Renal pelvis (tissue), 4 donors: ENCODE results near the gene SLC17A7. TPM values are rescaled to one million over a fixed set of nuclear protein-coding genes. Genes with fewer than 3 reads are reported as not detected.
"Not testable (repeated sequence)": the region's sequence is repeated elsewhere in the genome, so short reads cannot be mapped to it uniquely, and the experiment has no call there.

Experiments used
- DNase-seq: peaks from one replicate; pipeline ENCODE4 v3.0.0-alpha.2; 2013
- polyA plus RNA-seq, 3 donors: library from polyadenylated mRNA; unstranded; fragments of 120-200 nt; gene quantifications; one replicate each; pipeline ENCODE4 v1.2.1, GENCODE V29; 2013; ENCODE audit not compliant: insufficient read length in 3 of 3

The SLC17A7 gene
- polyA plus RNA-seq, 3 donors = 0.28 to 0.62 (median 0.55) TPM

DNA sequence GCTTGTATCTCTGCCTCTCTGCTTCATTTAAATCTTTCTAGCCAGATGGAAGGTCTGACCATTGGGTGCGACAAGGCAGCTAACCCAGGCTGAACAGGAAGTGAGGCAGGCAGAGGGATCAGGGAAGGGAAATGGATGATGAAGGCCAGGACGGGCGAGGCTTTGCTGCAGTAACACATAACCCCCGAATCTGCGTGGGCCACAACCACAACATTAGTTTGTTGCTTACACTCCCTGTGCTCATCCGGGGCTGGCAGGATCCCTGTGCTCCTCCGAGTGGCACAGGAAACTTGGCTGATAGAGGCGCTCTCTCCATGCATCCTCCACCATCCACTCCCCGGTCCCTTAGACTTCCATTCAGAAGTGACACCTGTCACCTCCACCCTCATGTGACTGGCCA, 31.6 kb upstream of the SLC17A7 start:
- no peak for DNase-seq

GRCh38 chr19:49470615-49470978, 29.3 kb upstream of the SLC17A7 start:
- no peak for DNase-seq

DNA sequence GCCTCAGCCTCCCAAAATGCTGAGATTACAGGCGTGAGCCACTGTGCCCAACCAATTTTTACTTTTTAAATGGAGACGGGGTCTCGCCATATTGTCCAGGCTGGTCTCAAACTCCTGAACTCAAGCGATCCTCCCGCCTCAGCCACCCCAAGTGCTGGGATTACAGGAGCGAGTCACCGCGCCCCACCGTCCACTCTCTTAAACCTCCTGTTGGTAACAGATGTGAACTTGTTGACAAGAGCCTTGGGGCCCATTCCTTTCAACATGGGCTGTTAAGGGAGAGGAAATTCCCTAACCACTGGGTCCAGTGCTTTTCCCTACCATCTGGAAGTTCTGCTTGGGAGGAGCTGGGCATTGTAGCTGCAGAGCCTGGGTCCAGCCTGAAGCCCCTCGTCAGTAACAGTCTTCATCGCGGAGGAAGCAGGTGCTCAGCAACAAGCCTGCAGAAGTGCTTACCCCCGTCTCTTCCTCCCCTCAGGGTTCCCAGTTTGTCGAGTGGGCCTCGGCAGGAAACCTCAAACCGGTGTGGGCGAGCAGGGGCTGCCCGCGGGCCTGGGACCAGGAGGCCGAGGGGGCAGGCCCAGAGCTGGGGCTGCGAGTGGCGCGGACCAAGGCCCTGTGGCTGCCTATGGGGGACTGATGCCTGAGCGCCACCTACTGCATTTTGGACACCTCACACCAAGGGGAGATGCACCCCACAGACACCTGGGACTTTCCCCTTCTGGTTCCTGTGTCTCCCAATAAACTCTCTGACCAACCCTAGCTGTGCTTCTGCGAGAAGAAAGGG, 28.7 kb upstream of the SLC17A7 start:
- no peak for DNase-seq

DNA sequence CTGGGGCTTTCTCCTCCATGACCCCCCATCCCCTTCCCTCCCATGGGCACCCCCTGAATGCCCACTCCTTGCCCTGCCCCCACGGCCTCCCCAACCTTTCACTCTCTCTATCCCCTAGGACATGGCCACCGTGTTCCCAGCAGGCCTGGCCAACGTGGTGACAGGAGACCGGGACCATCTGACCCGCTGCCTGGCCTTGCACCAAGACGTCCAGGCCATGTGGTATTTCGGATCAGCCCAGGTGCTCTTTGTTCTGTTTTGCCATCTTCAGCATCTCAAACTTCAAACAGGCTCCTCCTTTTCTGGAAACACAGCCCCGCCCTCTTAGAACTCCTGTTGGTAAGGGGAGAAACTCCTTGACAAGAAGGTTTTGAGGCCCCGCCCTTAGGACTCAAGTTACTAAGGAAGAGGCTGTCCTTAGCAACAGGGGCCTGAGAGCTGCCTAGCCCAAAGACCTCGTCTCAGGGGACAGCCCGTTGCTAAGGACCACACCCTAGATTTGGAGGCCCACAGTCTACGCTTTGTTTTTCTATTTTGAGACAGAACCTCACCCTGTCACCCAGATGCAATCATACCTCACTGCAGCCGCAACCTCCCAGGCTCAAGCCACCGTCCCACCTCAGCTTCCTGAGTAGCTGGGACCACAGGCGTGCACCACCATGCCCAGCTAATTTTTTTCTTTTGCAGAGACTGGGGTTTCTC, 27.6 kb upstream of the SLC17A7 start:
- DNase-seq = no peak

GRCh38 chr19:49468199-49468598, 26.9 kb upstream of the SLC17A7 start:
- DNase-seq = no peak

DNA sequence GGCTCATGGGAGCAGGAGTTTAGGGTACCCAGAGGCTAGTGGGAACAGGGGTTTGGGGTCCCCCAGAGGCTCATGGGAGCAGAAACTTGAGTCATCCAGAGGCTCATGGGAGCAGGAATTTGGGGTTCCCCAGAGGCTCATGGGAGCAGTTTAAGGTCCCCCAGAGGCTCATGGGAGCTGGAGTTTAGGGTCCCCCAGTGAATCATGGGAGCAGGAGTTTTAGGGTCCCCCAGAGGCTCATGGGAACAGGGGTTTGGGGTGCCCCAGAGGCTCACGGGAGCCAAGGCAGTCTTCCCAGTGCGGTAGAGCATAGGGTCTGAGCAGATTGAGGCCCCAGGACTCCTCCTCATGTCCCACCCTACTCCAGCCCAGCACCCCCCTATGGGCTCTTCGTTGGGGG, 24.0 kb upstream of the SLC17A7 start:
- no peak for DNase-seq

- no peak for DNase-seq
Observed at GRCh38 chr19:49463960-49464740, 22.8 kb upstream of the SLC17A7 start.

GRCh38 chr19:49462492-49462891, 21.2 kb upstream of the SLC17A7 start:
- no peak for DNase-seq

- DNase-seq = no peak
Observed at GRCh38 chr19:49461656-49462055, 20.3 kb upstream of the SLC17A7 start.

- DNase-seq = not testable (repeated sequence)
Observed at GRCh38 chr19:49461130-49461529, 19.8 kb upstream of the SLC17A7 start.

- DNase-seq = no peak
Observed at GRCh38 chr19:49459388-49459787, 18.1 kb upstream of the SLC17A7 start.

DNA sequence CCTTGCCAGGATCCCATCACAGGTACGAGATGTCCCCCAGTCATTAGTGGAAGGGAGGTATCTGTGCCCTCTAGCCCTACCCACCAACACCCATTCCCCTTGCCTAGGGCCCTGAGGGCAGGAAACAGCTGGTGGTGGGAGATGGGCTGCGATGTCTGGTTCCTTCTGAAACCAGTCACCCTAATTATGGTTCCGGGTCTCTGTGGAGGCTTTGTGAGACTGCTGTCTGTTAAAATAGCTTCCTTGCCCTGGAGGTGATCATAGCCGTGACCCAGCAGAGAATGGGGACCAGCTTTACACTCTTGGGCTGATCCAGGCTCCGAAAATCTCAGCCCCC, 17.2 kb upstream of the SLC17A7 start:
- DNase-seq = no peak

- no peak for DNase-seq
Observed at GRCh38 chr19:49456326-49456725, 15.0 kb upstream of the SLC17A7 start.

- DNase-seq = no peak
Observed at GRCh38 chr19:49455773-49456172, 14.4 kb upstream of the SLC17A7 start.

DNA sequence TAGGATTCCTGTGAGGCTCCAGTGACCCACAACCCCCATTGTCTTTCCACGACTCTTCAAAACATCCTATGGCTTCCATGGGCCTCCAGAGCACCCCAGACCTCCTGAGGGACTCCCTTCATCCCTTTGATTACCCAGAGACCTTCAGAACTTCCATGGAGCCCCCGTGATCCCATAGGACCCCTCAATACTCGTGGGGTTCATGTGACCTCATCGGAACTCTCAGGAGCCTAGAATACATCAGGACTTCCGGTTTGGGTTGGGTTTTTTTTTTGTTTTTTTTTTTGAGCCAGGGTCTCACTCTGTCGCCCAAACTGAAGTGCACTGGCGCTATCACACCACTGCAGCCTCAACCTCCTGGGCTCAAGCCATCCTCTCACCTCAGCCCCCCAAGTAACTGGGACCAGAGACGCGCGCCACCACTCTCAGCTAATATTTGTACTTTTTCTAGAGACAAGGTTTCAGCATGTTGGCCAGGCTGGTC, 12.5 kb upstream of the SLC17A7 start:
- DNase-seq = no peak

DNA sequence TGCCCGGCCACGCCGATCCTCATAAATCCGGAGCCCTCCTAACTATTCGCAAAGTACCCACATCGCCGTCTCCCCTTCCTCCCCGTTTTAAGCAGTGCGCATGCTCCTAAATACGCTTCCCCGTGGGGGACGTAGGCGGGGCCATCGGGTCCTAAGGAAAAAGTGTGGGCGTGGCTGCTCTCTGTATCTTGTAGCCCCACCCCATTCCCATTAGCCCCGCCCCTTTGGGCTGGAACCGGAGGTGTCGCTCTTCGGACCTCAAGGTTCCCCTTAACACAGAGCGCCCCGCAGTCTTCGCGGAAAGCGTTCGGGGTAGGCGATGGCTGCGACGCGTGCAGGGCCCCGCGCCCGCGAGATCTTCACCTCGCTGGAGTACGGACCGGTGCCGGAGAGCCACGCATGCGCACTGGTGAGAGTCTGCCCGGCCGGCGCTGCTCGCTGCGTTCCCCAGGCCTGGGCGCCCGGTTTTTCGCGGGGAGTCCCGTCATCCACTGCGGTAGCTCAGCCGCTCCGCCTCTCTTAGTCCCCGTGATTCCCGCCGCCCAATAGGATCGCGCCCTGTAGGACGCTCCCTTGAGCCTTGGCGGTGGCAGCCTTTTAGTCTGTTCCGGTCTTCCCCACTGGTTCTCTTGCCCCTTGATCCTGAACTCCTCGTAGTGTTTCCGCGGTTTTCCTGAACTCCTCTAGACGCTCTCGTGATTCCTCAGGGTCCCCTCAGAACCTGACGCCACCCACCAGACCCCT, 11.9 kb upstream of the SLC17A7 start, which contains the start of gene ALDH16A1:
ALDH16A1 (plus strand) TSS at position 213 of the 744 bp plus-strand sequence; CDS start at position 320, 107 bp downstream.
- peak; percentile 98 for DNase-seq

GRCh38 chr19:49451430-49452181, 10.3 kb upstream of the SLC17A7 start, which contains the start of gene PIH1D1:
TSS of gene PIH1D1 (minus strand) at chr19:49451814. CDS start at chr19:49451574, 240 bp downstream.
- DNase-seq = peak; percentile 100

DNA sequence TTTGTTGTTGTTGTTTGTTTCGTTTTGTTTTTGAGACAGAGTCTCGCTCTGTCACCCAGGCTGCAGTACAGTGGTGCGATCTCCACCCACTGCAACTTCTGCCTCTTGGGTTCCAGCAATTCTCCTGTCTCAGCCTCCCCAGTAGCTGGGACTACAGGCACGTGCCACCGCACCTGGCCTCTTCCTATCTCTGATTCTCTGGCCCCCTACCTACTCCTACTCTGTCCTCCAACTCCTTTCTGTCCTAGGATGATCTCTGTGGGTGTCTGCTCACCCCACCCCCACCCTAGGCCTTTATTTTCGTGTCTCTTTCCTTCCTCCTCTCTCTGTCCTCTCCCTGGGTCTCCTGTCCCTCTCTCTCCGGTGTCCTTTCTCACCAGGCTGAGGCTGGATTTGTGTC, 9.1 kb upstream of the SLC17A7 start:
- DNase-seq = no peak

- no peak for DNase-seq
Observed at GRCh38 chr19:49448432-49448786, 7.1 kb upstream of the SLC17A7 start.

DNA sequence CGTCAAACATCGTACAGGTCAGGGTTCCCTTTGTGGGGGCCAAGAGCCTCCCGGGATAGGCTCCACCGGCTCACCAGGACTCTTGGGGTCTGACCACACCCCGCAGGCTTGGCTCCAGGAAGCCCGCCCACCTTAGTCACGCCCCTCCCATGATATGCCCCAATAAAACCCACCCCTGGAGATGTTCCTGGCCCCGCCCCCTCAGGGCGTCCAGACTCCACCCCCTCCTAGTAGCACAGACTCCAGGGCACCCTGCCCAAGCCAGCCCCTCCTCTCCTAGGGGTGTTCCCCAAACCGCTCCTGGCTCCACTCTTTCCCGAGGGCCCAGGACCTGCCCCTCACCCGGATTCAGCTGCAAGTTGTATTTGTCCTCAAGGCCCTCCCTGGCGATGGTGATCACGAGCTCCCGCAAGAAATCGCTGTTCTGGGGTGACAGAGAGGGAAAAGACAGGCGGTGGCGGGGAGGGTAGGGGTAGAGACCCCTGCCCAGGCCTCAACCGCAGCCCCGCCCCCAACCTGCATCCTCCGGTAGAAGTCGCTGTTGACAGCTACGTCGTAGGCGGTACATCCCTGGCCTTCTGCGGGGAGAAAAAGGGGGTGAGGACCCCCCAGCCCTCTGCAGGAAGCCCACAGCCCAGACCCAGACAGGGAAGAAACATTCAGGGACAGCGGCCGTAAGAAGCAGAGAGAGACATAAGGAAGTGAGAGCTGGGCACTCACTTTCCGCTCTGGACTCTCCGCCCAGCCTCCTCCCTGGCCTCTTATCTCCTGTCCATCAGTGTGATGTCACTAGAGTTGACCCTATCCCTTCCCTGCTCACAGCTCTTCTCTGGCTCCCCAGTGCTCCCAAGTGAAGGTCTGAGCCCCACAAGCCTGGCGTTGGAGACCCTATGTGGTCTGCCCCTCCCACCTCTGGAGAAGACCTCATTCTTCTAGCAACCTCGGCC, 6.4 kb upstream of the SLC17A7 start:
- no peak for DNase-seq
